GM18867 (cell line): ENCODE results near the gene CAMK1G.

Source experiments
- ATAC-seq: cut with Tn5 transposase; IDR thresholded peaks from one replicate; pipeline ENCODE4 v1.9.1; 2021; ENCODE audit warnings: mild to moderate bottlenecking, moderate library complexity; ENCODE audit not compliant: unreplicated experiment

Gene CAMK1G

DNA sequence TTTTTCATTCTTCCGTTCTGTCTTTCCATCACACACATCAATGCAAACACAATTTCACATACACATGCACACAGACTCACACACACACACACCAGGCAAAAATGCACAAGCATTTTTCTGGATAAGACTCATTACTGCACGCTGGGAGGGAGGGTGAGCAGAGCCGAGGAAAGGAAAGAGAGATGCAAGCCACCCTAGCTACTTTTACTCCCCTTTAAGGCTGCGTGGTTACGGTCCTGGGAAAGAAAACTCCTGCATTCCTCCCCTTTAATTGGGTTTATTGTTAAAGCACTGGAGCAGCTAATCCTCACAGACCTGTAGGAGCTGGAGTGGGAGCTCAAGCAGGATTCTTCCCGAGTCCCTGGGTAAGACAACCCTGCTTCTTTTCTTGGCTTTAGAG, at the start of gene CAMK1G:
Gene CAMK1G, plus strand, starts transcription at position 307 of the 400 bp plus-strand sequence. CDS start 11,270 bp downstream, outside the sequence.
- no peak for ATAC-seq

DNA sequence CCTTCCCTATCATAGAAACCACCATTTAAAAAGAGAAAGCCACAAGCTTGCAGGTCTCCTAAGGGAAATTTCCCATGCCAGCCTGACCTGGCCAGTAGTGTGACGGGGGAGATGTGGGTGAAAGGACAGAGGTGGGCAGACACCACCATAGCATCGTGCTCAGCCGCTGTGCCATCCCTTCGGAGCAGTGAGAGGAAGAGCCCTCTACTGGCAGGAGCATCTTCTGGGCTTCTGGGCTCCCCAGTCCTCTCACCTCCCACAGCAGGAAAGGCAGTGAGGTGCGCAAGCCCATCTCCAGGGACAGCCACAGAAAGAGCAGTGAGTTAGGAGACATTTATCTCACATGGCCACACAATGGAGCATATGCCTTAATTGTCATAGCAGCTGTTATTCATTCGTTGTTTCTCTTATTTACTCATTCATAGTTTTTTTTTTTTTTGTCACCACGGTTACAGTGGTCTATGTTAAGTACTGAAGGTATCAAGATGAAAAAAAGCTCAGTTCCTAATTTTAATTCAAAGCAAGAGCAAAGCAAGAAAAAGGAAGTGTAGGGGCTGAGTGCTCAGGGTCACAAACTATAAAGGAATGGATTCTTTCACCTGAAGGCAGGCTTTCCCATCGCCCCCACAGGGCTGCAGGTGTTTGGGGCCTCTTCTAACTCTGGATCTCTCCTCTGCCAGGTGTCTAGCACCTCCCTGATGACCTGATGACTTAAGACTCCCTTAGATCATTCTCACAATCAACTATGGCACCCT, 48.8 kb upstream of the CAMK1G start:
- ATAC-seq, result no peak

GRCh38 chr1:209536843-209537242, 46.7 kb upstream of the CAMK1G start:
- ATAC-seq, result no peak

- no peak for ATAC-seq
These were observed 46.0 kb upstream of the CAMK1G start for GRCh38 chr1:209537336-209538114.

- ATAC-seq, result no peak
These were observed 43.9 kb upstream of the CAMK1G start for GRCh38 chr1:209539576-209539975.

DNA sequence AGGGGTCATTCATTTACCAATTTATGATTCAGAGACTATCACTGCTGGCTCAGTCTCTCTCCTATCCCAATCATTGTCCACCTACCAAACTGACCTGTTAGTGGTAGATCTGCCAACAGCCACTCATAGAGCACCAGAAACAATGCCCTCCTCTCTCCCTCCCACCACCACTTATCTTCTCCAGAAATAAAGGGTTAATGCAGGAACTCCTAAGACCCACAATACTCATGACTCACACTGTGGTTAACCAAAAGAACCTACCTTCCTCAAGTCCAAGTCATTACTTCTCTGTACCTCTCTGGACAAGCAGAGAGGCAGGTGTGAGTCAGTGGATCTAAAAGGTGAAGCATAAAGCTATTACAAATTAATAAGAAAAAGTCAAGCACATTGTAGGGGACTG, 40.9 kb upstream of the CAMK1G start:
- no peak for ATAC-seq

- ATAC-seq, result no peak
These were observed 39.4 kb upstream of the CAMK1G start for GRCh38 chr1:209544098-209544497.

DNA sequence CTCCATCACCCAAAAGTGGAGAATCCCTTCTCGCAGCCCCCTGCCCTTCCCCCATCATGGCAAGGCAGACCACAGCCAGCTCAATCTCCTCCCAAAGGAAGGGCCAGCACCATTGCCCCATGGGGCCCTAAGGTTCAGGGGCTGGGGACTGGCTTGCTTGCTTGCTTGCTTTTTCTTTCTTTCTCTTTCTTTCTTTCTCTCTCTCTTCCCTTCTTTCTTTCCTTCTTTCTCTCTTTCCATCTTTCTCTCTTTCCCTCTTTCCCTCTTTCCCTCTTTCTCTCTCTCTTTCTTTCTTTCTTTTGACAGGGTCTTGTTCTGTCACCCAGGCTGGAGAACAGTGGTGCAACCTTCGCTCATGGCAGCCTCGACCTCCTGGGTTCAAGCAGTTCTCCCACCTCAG, 38.1 kb upstream of the CAMK1G start:
- ATAC-seq, result no peak

DNA sequence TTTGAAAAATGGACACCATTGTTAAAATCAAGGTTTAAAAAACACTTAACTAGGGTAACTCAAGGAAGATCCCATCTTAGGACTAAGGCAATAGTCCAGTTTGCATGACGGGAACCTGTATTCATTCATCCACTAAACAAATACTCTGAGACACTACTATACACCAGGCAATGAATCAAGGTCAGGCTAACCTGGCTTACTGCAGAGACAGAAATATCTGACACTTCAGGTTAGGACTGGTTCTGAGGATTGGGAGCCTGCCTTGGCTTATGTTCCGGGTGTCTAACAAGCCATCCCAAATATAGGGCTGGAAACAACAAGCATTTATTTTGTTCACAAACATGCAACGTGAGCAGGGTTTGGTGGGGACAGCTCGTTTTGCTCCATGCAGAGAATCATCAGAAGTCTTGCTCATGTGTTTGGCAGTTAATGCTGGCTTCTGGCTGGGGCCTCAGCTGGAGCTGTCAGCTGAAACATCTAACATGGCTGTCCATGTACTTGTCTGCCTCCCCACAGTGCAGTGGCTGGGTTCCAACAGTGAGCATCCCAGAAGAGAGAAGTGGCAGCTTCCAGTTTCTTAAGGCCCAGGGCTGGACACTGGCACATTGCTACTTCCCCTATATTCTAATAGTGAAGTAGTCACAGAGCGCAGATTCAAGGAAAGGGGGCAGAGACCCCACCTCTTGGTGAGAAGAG, 37.0 kb upstream of the CAMK1G start:
- no peak for ATAC-seq

GRCh38 chr1:209547626-209548025, 35.9 kb upstream of the CAMK1G start:
- ATAC-seq, result no peak

DNA sequence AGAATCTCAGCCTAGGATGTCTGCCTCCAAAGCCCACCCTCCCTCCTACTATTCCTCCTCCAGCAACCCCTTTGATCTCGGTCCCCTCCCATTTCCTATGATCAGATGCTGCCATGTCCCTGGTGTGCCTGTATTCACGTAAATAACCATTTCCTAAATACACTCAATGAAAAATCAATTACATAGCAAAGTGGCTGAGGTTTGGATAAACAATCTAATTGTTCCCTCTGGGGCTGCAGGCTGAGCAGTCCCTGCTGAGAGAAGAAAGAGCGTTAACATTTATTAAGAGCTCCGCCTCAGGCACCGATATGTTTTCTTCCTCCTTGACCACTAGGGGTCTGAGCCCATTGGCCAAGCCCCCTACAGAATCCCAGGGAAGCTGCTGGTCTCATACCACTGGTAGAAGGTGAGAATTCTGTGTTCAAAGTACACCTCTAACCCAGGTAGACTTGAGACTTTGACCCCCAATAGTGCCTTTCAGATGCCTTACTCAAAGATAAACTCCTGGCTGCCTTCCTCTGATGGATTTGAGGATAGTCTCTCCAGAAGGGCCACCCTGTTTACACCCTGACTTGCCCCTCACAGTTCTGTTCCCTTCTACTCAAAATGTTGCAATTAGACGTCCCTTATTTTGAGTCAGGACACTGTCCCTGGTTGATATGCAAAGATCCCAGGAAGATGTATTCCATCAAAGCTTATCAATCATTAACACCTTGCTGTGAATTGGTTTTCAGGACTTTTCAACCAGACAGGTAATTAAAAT, 33.9 kb upstream of the CAMK1G start:
- ATAC-seq, result no peak

DNA sequence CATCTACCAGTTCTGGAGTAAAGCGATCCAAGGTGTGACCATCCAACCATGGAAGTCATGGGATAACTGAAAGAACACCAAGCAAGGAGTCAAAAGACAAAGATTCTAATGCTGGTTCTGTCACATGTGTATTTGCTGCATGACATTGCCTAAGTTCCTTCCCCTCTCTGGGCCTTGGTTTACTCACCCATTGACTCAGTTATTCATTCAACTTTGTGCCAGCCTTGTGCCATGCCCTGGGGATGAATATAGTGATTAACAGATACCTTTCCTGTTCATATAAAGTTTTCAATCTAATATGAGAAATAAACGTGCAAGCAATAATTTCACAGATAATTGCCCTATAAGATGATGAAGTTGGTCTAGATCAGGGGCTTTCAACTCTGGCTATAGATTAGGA, 33.0 kb upstream of the CAMK1G start:
- no peak for ATAC-seq

GRCh38 chr1:209552406-209553264, 30.9 kb upstream of the CAMK1G start:
- no peak for ATAC-seq

GRCh38 chr1:209554761-209555611, 28.5 kb upstream of the CAMK1G start:
- ATAC-seq, result no peak

DNA sequence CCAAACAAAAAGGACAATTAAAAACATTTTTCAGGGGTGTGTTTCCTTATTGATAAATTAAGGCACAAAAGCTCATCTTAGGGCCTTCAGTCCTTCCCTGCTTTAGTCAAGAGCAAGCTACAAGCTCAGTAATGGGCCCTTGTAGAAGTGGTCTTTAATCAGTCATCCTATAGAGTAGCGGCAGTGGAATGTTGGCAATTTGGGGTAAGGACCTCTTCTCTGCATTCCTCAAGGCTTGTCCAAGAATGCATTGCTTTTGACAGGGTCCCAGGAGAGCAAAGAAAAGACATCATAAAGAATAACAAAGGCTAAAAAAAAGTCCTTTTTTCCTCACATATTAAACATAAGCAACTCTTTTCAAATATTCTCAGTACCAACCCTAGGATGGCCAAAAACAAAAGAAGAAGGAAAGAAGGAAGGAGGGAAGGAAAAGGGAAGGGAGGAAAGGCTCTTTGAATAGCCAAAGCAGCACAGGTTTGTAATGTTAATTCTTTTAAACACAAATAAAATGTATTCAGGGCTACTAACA, 27.3 kb upstream of the CAMK1G start:
- no peak for ATAC-seq

DNA sequence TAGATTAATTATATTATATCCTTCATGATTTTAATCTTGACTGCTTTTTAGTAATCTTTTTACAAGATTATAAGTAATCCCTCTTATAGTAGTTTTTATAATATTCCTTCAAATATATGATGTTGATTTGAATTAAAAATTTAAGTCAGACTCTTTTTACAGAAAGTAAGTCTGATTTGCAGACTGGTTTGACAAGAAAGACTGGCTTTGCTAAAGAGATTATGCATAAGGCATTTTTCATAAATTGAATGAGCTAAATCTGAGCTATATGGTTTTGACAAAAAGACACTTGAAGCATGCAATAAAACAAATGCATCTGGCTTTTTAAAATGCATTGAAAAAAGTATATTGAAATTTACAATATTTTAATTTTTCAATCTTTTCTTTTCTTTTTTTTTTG, 26.3 kb upstream of the CAMK1G start:
- no peak for ATAC-seq

GRCh38 chr1:209560529-209560928, 23.0 kb upstream of the CAMK1G start:
- ATAC-seq, result no peak

GRCh38 chr1:209560952-209561351, 22.6 kb upstream of the CAMK1G start:
- no peak for ATAC-seq

- ATAC-seq, result no peak
These were observed 22.0 kb upstream of the CAMK1G start for GRCh38 chr1:209561532-209561931.
